HG03378 (cell line): ENCODE measurements around the gene SLC7A10.
"Not testable (repeated sequence)": the region's sequence is repeated elsewhere in the genome, so short reads cannot be mapped to it uniquely, and the experiment has no call there.

Source experiments
- ATAC-seq: cut with Tn5 transposase; IDR thresholded peaks from one replicate; pipeline ENCODE4 v1.9.1; 2021; ENCODE audit warnings: mild to moderate bottlenecking, moderate library complexity; ENCODE audit not compliant: unreplicated experiment

SLC7A10 gene

DNA sequence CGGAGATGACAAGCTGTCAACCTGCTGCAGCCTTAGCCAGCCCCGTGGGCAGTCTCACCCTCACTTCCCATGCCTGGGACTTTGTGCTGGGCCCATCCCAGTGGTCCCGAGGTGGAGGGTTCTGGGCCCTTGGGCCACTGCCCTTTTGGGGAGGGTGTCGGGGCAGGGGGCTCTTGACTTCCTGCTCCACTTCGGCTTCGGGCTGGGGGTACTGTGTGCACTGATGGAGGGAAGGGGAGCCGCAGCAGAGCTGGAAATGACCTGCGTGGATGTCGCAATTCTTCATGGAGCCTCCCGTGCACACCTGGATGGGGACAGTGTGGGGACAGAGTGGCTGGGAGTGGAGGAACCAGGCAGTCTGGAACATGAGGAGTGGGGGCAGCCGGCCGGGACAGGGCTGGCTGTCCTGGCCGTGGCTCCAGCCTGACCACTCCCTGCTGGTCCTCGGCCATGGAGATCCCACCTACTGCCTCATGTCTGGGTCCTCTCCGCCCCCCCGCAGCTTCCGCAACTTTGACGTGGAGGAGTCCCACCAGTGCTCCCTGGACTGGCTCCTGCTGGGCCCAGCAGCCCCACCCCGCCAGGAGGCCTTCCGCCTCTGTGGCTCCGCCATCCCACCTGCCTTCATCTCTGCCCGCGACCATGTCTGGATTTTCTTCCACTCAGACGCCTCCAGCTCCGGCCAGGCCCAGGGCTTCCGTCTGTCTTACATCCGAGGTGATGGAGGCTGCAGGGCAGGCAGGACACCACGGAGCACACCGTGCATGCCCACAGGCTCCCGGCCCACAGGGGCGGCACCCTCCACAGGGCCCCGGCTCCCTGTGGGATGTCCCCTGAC, 21.3 kb downstream of the SLC7A10 start:
- ATAC-seq: no peak

DNA sequence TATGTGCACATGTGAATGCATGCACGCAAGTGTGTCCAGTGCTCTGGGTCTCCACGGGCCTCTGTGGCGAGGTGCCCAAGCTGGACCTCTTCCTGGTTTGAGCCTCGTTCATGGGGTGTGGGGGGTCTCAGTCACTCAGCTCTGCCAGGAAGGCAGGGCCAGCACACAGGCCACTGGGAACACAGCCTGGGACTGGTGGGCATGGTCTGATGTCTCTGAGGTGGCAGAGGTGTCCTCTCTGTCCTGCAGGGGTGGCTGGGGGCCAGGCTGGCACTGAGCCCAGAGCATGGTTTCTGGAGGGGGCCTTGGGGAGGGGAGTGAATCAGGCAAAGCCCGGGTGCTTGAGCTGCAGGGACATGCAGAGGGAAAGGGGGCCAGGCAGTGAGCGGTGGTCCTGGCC, 22.1 kb downstream of the SLC7A10 start:
- no peak for ATAC-seq

DNA sequence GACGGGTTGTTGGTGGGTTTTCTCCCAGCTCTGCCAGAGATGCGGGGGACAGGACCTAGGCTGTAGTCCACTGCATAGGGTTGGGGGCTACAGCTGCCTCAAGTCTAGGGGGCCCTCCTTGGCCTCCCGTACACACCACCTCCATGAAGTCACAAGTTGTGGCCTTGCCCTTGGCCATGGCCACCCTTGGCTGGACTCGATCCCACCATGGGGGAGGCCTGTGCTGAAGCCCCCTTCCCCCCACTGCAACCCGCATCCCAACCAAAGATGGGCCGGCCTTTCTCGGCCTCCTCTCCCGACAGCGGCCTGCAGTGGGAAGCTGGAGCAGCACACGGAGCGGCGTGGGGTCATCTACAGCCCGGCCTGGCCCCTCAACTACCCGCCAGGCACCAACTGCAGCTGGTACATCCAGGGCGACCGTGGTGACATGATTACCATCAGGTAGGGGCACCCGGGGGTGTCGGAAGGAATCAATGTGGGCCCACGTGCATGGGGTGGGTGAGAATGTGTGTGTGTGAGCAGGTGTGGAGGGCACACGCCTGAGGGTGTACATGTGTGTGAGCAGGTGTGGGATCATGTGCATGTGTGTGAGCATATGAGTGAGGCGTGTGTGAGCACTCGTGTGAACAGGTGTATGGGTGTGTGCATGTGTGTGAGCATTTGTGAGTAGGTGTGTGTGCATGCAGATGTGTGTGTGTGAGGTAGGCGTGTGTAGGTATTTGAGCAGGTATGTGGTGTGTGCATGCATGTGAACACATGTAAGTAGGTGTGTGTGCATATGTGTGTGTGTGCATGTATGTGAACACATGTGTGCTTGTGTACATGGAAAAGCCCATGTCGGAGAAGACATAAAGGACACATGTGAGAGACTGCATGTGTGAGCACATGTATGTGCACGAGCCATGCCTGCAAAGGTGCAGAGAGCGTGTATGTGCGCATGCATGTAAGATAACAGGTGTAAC, 22.8 kb downstream of the SLC7A10 start:
- ATAC-seq: no peak

DNA sequence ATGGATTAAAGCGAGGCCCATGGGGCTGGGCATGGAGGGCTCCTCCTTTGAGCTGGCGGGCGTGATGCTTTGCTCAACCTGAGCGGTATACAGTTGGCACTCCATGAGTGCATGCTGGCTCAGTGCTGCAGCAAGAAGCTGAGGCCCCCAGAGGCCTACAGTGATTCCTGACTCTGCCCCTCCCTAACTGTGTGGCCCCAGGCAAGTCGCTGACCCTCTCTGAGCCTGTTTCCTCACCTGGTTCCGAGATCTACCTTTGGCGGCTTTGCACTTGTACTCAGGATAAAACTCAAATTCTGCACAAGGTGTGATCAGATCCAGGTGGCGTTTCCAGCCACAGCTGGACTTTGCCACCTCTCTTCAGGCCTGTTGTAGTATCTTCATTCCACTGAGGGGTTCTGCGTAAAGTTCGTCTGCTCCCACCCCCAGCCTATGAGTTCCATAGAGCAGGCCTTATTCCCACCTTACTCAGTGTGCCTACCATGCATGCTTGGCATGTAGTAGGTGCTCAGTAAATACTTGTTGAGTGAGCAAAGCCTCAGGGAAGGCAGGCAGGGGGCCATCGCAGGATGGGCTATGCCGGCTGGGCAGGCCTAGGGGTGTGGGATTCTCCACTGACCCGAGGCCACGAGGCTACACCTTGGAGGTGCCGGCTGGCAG, 23.6 kb downstream of the SLC7A10 start:
- no peak for ATAC-seq

DNA sequence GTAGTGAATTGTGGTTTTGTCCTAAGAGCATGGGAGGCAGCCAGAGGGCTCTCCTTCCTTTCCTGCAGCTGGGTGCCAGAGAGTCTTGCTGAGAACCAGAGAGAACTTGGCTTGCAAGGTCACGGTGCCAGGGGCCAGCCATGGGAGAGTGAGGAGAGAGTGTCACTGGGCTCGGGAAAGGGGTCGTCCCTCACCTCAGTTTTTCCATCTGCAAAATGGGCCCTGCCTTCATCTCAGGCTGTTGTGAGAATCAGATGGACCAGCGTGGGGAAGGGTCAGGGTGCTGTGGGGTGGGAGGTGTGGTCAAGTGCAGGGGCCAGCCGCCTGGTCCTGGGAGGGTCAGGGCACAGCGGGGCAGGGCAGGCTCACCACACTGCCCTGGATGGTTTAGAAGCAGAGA, 24.2 kb downstream of the SLC7A10 start:
- ATAC-seq: no peak

DNA sequence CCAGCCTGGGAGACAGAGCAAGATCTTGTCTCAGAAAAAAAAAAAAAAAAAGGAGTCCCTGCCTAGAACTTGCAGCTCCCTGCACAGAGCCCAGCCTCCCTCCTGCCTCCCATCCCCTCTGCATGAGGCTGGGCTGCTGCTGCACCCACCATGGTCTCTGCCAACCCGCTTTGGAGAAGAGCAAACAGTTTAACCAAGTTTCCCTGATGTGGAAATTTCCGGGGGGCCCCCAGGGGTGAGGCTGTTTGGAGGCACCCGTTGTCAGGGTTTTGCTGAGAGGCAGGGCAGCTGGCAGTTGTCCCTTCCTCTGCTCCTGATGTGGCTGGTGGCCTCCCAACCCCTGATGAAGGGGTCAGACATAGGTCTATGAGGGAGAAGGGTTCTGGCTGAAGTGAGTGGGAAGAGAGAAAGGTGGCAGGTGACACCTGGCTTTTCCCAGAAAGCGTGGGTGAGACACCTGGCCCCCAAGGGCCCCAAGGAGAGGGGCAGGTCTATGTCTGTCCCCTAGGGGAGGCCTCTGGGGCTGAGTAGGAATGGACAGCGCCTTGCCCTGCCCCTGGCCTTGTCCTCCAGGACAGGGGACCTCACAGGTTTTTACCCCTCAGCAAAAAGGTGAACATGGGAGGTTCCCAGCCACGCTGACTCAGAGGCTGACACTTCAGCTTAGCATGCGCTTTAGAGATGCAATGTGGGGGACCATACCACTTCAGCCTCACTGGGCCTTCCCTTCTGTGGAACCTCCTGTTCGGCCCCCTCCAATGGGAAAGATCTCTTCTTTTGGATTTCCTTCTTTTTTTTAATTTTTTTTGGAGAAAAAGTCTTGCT, 26.0 kb downstream of the SLC7A10 start:
- ATAC-seq: no peak

DNA sequence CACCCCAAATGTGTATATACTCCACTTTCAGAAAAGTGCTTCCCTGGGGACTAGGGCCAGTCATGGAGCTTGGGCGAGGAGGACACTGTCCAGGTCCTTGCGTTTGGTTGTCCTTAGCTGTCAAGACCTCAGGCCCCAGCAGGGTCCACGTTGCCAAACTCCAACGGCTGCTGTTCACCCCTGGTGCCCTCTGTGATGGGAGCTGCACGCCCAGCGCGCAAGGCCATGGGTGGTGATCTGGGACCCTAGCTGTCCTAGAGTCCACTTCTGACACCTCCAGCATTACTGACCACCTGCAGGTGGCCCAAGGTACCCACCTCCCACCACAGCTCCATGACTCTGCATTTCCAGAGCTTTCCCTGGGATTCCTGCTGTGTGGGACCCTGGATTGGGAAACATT, 27.5 kb downstream of the SLC7A10 start:
- ATAC-seq: no peak

DNA sequence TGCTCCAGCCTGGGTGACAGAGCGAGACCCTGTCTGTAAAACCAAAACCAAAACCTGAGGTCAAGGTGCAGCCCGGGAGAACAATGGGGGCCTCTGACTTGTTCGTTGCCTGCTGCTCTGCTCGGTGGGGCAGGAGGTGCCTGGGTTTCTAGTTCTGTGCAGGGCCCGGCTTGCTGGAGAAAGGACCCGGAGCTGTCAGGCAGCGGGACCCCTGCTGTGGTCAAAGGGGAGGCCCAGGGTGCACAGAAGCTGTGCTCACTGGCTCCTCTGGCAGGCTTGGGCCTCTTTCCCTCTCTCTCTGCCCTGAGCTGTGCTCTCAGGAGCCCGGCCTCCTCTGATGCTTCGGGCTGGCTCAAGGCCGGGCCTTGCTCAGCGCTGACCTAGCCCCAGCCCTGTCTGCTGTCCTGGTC, 28.1 kb downstream of the SLC7A10 start:
- ATAC-seq: no peak

DNA sequence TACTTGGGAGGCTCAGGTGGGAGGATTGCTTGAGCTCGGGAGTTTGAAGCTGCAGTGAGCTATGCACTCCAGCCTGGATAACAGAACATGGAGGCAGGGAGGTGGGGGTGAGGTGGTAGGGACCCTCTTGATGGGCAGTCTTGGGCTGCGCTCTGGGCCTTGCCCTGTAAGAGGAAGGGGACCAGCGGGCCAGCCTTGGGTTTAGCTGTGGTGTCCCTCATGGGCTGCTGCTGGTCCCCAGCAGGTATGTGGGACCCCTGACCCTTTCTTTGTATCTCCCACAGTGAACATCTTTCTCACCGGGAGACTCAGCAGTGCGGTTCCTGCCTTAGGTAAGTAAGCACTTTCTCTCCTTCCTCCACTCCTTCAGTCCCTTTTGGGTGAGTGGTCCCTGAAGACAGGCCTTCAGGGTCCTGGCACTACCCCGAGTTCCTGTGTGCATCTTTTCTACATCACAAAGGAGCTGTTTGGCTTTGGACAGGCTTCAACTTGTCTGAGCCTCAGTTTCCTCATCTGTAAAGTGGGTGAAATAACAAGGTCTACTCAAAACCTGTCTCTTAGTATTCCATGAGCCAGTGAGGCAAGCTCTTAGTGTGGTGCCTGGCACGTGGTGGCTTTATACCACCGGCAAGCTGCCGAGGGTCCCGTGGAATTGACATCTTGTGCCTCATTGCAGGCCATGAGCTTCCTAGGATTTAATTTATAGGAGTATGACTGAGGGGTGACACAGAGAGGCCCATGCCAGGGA, 29.0 kb downstream of the SLC7A10 start:
- no peak for ATAC-seq

DNA sequence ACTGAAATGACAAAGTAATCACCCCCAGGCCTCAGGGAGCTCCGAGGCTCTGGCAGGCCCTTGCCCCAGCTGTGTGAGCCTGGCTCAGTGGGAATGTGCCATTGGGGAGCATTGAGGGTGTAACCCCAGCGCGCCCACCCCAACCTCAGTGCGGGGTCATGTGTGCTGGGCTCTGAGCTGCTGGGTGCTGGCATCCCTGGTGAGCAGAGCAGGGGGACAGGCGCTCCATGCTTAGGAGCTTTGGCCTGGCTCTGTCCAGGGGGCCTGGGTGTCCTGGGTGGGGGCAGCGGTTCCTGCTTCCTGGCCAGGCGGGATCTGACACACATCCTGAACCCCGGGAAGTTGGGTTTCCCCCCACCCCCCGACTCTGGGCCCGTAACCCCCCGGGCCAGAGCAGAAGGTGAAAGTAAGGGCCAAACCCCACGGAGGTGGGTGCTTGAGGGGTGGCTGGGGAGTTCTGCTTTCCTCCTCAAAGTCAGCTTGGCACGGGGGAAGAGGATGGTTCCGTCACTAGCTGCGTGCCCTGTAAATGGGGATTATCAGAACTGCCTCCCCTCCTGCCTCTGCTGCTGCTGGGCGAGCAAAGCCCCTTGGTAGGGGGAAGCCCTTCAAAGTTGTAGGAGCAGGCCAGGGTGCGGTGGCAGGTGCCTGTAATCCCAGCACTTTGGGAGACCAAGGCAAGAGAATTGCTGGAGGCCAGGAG, 29.9 kb downstream of the SLC7A10 start:
- no peak for ATAC-seq

DNA sequence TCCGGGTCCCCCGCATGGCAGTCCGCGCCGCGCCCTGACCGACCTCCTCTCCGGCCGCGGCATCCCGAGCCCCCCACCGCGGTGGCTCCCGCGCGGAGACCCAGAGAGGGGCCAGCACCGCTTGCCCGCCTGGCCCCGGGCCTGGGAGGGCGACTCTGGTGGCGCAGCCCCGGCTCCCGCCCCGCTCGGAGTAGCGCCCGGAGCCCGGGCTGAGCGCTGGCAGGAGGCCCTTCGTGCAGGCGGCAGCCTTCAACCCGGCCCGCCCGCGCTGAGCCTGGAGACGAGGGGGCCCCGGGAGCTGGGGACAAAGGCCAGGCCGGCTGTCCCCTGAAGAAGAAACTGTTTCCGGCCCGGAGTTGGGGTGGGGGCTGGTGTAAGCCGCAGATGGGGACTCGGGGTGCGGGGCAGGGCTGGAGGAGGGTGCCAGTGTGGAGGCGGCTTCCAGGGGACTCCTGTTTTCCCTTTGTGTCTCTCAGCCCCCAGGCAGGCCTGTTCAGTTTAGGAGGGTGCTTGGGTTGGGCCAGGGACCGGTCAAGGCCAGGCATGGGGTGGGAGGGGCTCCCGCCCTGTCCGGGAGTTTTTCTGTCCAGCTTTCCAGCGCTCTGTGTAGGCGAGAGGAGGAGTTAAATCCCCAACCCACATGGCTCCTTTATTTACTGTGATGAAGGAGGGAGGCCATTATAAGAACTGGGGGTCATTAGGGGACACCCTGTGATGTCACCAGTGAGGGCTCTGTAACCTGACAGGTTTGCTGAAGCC, 30.6 kb downstream of the SLC7A10 start:
- ATAC-seq: no peak

DNA sequence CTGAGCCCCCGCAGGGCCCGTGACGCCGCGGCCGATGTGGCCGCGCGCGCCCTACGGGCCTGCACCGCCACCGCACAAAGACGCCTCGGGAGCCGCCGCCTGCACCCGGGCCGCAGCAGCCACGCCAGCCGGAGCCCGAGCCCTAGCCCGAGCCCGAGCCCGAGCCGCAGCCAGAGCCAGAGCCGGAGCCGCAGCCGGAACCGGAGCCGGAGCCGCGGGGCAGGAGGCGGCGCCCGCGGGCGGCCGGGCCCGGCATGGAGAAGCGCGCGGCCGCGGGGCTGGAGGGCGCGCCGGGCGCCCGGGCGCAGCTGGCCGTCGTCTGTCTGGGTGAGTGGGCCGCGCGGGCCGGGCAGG, 31.1 kb downstream of the SLC7A10 start:
- no peak for ATAC-seq

DNA sequence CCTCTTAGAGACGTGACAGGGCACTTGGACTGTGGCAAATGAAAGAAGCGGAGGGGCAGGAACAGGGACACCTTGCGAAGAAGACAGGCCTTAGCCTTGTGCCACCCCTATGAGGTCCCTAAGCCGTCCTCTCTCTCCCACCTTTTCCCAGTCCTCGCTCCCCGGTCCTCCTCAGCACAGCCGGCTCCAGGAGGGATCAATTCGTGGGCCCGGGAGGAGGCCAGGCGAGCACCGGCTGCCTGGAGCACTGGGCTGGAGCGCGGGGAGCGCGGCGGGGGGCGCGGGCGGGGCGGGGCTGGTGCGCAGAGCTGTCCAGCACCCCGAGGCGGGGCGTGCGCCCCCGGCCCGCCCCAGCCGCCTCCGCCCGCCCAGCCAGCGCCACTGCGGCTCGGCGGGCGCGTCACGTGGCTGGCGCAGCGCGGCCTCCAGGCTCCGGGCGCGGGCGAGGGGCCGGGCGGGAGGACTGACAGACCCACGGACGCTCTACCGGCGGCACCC, 31.7 kb downstream of the SLC7A10 start, which contains the start of gene LRP3:
TSS of gene LRP3 (plus strand) at position 466 of the 498 bp plus-strand sequence. CDS start 456 bp downstream, outside the sequence.
- no peak for ATAC-seq

DNA sequence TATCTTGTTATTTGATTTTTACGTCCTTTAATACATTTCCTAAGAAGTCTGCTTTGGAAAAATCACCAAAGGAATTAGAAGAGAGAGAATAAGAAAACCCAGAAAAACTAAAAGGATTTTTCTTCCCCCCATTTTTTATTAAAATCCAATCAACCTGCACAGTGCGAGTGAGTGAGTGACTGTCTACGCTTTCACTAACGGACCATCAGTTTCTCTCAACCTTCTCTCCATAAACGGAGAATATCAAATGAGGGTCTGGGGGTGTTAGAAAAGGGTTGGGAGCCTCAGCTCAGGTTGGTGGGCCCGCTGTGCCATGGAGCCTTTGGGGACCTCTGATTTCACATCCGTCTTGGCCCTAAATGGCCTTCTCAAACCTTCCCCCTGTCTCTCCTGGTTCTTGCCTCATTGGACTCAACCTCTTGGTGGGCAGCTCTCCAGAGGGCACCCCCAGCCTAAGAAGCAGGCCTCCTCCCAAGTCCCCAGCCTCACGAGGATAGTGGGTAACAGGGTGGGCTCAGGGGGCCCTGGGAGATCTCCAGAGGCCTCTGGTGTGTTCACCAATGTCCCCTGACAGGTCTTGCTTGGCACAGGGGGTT, 32.3 kb downstream of the SLC7A10 start:
- ATAC-seq: no peak

DNA sequence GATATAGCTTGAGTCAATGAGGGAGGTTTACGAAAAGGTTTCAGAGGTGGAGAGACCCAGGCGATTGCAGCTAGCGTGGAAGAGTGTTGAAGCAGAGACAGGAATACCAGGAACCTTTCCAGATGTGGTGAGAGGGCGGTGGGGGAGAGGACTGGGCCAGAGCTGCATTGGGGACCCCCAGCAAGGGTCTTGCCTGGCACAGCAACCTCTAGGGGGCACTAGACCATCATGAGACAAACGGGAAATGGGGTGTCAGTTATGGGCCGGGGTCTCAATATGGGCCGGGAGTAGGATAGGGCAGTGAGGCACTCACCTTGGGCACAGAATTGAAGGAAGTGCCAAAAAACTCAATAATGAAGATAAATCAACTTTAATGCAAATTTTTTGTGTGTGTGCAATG, 33.6 kb downstream of the SLC7A10 start:
- ATAC-seq: no peak

DNA sequence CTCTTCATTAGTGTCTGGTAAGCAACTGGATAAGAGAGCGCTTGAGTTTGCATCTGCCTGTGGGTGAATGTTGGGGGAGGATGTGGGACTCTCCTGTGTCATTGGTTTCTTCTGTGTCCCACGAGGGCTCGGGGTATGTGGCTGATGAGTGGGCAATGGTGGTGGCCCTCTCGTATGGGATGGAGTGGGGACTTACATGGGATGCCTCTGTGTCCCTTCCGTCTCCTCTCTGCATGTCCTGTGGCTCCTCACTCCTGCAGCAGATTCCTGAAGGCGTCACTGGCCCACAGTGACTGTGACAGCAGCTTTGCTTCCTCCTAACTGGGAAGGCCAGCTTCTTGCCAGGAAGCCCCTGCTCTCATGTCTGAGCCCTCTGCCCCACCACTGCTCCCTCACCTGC, 34.1 kb downstream of the SLC7A10 start:
- ATAC-seq: no peak

DNA sequence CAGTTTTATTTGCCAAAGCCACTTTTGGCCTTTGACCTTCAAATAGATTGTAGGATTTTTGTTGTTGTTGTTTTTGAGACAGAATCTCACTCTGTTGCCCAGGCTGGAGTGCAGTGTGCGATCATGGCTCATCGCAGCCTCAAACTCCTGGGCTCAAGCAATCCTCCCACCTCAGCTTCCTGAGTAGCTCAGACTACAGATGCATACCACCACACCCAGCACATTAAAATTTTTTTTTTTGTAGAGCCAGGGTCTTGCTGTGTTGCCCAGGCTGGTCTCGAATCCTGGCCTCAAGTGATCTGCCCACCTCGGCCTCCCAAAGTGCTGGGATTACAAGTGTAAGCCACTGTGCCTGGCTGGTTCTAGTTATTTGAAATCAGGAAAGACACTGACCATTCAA, 34.6 kb downstream of the SLC7A10 start:
- ATAC-seq: not testable (repeated sequence)

DNA sequence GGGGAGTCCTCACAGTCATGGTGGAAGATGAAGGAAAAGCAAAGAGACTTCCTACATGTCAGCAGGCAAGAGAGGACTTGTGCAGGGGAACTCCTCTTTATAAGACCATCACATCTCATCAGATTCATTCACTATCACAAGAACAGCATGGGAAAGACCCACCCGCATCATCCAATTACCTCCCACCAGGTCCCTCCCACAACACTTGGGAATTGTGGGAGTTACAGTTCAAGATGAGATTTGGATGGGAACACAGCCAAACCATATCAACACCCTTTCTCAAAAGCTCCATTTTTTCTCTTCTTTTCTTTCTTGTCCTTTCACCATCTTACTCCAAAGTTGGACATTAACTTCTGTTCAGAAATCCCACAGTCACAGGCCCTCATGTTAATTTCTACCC, 36.2 kb downstream of the SLC7A10 start:
- no peak for ATAC-seq
